GM21526 (cell line): ENCODE data around the gene TP63.
A peak's percentile ranks its signal among the peaks of the same experiment; 100 is the strongest.
"Not testable (repeated sequence)": the region's sequence is repeated elsewhere in the genome, so short reads cannot be mapped to it uniquely, and the experiment has no call there.

ENCODE experiments used
- ATAC-seq: cut with Tn5 transposase; IDR thresholded peaks from one replicate; pipeline ENCODE4 v1.9.1; 2021; ENCODE audit warnings: moderate library complexity; ENCODE audit not compliant: unreplicated experiment, low FRiP score

Gene TP63

GRCh38 chr3:189631373-189631408 lies at the start of gene TP63:
Gene TP63, plus strand, starts transcription at chr3:189631389. Its CDS starts 127 bp downstream, at chr3:189631516.
- no peak for ATAC-seq

DNA sequence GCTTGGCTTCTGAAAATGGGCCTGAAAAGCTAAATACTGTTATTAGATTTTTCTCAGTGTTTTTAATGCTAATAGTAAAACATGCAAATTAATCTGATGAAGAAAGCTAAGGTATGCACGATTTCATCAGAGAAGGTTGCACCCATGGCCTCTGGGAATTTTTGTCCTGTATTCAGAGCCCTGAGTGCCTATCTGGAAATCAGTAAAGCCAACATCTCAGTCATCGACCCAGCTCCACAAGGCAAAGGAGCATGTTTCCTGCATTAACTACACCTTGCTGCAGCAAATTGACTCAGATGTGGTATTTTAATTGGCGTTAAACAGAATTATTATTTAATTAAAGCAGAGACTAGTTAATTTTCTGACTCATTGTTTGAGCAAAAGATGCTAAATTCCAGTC lies 49.0 kb upstream of the TP63 start:
- ATAC-seq: no peak

- no peak for ATAC-seq
These were observed 46.5 kb upstream of the TP63 start for GRCh38 chr3:189584645-189585044.

DNA sequence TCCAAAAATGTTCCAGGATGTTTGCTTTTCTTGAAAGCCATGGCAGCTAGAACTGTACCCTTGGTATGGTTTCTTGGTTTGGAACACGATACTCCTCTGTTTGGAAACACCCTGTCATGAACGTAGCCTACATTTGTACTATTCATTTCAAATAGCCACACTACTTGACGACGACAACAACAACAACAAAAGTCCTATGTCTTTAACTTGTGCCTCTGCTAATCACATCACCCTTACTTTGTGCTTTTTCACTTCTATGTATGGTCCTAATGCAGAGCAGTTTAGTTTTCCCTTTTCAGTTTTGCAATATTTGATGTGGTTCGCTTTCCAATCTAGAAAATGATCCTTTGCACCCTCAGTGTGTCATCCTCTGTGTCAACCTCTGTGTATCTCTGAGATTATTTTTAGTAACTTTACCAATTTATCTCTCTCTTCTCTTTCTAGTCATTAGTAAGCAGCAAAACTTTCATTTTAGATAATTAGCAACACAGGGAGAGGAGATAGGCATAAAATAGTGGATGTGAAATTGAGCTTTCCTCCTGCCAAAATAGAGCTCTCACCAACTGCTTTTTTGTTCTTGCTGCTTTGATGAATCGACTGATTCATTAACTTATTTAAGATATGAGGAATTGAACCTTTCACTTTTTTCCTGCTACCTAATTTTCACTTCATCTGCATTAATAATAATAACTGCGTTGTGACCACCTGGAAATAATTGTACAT lies 44.1 kb upstream of the TP63 start:
- ATAC-seq: peak; percentile 90

DNA sequence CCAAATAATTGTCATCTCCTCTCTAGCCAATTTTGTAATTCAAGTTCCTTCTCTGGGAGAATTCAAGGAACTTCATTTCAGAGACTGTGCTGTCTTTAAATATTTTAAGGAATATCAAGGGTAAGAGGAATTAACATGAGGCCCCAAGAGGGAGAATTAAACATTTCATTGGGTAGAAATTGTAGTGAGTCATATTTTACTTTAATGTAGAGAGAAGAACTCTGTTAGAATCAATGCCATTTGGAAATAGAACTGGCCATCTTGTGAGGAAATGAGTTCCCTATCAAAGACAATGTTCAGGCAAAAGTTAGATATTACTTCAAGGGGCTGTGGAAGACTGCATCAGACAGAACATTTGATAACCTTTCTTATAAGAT lies 43.5 kb upstream of the TP63 start:
- no peak for ATAC-seq

DNA sequence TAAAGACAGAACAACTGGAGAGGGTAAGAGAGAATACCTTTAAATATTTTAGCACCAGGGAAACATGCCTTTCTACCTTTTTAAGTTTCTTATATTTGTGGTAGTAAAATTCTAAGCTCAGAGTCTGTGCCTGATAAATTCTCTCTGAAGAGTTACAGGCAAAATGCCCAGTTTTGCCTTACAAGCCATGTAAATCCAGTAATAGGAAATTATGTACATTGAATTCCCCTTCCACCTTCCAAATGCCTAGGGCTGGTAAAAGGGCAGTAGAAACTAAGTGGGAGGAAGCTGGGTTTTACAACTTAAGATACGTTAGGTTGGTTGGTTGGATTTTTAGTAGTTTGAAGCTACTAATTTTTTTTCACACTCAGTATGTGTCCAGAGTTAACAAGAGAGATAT lies 43.1 kb upstream of the TP63 start:
- ATAC-seq: no peak

GRCh38 chr3:189588475-189589178 lies 42.6 kb upstream of the TP63 start:
- ATAC-seq: no peak

GRCh38 chr3:189589179-189589569 lies 42.0 kb upstream of the TP63 start:
- no peak for ATAC-seq

DNA sequence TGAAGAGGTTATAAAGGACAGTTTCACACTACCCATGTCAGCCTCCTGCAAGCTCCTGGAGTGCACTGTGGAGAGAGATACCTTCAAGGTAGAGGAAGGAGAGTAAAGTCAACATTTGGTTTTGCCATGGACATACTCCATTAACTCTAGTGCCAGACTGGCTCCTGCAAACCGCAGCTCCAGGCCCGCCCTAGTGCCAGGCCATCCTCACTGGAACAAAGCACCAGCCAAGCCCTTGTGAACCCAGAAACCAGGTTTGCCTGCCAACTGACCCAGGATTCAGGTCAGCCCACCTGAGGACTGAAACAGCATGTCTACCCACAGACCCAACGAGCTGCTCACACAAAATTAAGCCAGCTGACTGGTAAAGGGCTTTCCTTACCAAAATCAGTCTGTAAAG lies 41.0 kb upstream of the TP63 start:
- no peak for ATAC-seq

DNA sequence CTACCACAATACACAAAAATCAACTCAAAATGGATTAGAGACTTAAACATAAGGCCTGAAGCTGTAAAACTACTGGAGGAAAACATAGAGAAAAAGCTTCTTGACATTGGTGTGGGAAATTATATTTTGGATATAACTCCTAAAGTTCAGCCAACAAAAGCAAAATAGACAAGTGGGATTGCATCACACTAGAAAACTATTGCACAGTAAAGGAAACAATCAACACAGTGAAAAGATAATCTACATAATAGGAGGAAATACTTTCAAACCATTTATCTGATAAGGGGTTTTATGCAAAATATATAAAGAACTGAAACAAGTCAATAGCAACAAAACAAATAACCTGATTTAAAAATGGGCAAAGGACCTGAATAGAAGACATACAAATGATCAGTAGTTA lies 37.6 kb upstream of the TP63 start:
- no peak for ATAC-seq

GRCh38 chr3:189596078-189596979 lies 34.9 kb upstream of the TP63 start:
- ATAC-seq: not testable (repeated sequence)

DNA sequence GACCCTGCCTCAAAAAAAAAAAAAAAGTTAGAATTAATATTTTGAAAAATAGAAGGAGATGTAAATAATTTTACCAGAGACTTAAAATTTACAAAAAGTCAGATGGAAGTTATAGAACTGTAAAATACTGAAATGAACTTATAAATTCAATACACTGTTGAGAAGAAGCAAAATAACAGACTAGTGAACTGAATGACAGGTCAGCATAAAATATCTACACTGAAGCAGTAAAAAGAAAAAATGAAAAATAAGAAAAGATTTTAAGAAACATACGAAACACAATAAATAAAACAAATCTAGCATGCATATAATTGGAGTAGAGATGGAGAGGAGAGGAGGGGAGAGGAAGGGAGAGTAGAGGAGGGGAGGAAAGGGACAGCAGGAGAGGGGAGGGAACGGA lies 33.3 kb upstream of the TP63 start:
- no peak for ATAC-seq

DNA sequence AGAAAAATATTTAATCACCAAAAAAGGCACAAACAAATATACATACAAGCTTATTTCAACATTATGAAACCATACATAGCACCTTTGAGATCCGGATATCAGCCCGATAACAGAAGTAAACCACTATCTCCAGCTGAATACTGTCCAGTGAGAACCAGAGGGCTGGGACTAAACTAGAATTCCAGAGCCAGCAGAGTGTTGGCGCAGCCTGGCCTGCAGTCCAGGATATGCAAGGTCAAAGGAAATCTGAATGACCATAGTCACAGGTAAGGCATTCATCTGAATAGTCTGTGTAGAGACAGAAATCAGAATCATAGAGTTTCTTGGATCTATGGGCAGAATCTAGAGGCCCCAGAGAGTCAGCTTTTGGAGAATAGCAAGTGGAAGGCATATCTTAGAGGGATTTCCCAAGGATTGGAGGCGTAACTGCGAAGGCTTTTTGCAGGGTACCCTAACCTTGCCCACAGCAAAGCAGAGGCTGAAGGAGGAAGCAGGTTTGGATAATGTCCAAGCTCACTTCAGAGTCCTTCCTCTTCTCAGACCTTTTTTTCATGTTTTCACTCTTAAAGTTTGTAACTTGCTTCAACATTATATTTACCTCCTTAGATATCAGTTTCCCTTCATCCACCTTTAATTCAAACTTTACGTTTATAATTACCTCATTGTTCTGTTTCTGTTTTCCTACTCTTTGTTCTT lies 32.5 kb upstream of the TP63 start:
- ATAC-seq: no peak

DNA sequence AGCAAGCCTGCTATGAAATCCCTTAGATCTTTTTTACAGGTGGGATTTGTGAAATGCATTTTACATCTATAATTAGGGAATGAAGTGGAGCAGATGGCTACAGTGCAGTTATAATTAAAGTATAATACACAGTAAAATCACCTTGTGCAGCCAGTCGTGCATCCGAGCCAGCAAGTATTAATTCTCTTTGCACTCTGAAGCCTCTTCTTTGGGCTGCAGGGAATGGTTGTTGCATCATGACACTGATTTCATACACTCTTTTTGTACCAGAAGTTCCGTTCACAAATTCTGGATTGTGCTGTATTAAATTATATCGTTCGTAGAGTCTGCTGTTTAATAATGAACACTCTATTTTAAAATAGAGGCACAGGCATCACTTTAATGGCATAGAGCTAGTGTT lies 28.7 kb upstream of the TP63 start:
- ATAC-seq: no peak

DNA sequence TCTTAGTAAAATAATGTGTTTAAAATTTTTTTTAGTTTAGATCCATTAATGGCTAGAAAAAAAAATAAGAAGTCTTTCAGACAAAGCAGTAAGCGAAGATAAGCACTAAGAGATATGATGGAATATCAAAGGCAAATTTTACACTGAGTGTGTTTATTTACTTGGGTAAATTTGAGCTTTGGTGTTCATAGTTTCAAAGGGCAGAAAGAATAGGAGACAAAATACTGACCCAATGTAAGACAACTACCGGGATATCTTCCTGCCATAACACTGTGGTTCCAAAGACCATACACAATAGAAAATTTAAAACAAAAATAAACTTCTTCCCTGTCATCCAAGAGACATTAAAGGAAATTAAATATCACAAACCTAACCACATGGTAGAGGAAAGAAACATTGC lies 25.5 kb upstream of the TP63 start:
- no peak for ATAC-seq

DNA sequence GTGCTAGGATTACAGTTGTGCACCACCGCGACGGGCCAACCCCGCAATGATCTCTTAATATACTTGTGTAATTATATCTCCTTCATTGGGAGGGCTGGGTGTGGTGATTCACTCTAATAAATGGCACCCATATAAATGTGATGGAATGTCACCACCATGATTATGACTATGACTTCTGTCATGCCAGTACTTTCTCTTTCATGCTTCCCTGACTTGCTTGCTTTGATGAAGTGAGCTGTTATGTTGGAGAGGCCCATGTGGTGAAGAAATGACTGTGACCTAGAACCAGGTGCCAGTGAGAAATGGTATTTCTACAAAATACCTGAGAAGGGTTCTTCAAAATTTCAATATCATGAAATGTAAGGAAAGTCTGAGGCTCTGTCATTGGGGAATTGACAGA lies 24.4 kb upstream of the TP63 start:
- no peak for ATAC-seq

GRCh38 chr3:189612641-189613040 lies 18.5 kb upstream of the TP63 start:
- not testable (repeated sequence) for ATAC-seq

- no peak for ATAC-seq
These were observed 18.1 kb upstream of the TP63 start for GRCh38 chr3:189613122-189613521.

GRCh38 chr3:189621948-189622603 lies 9.1 kb upstream of the TP63 start:
- ATAC-seq: no peak

- no peak for ATAC-seq
These were observed 8.6 kb upstream of the TP63 start for GRCh38 chr3:189622629-189623028.

DNA sequence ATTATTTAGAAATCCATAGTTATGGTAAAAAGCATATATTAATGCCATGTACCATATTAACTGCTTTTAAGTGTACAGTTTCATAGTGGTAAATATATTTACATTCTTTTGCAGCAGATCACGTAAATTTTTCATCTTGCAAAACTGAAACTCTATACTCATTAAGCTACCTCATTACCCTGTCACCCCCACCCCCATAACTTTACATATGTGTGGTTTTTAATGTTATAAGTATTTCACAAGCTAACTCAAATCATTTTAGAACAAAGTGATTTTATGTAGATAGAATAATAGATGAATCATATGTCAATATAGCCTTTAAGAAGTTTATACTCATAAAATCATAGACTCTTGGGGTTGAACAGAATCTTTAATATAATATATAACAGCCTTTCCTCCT lies 7.1 kb upstream of the TP63 start:
- no peak for ATAC-seq
